Calu3 (cell line): ENCODE measurements around the gene SERPINA10. TPM values are rescaled to one million over a fixed set of nuclear protein-coding genes. Genes with fewer than 3 reads are reported as not detected.

Experiments
- BruUV-seq: library from RNA; stranded (reverse); fragments of 400-500 nt; replicated peaks from 2 replicates; lab custom pipeline; 2021; lab: Mats Ljungman, UMichigan
- CTCF ChIA-PET: fragments of 300-600 bp; sonication (Branson Sonifier 250); formaldehyde crosslinking; loops from one replicate; lab custom pipeline; 2022; ENCODE audit warnings: antibody characterized with exemption; lab: Charles Lee
- DNase-seq: peaks from one replicate; pipeline ENCODE4 v3.0.0; 2022
- H3K27ac Mint-ChIP-seq: one replicate; pipeline ENCODE4 v1.8.0; 2022; ENCODE audit warnings: mixed read lengths; ENCODE audit not compliant: unreplicated experiment
- H3K27me3 Mint-ChIP-seq: one replicate; pipeline ENCODE4 v1.8.0; 2022; ENCODE audit warnings: mixed read lengths; ENCODE audit not compliant: unreplicated experiment
- H3K36me3 Mint-ChIP-seq: one replicate; pipeline ENCODE4 v1.8.0; 2022; ENCODE audit warnings: mild to moderate bottlenecking, moderate library complexity, mixed read lengths; ENCODE audit not compliant: insufficient read depth, unreplicated experiment
- H3K4me1 Mint-ChIP-seq: one replicate; pipeline ENCODE4 v1.8.0; 2022; ENCODE audit warnings: mild to moderate bottlenecking, low read depth, mixed read lengths; ENCODE audit not compliant: unreplicated experiment
- H3K4me3 Mint-ChIP-seq: one replicate; pipeline ENCODE4 v1.8.0; 2022; ENCODE audit warnings: mild to moderate bottlenecking, low read depth, moderate library complexity, mixed read lengths; ENCODE audit not compliant: unreplicated experiment
- H3K9me3 Mint-ChIP-seq: one replicate; pipeline ENCODE4 v1.8.0; 2022; ENCODE audit warnings: low read depth, mixed read lengths; ENCODE audit not compliant: unreplicated experiment
- intact Hi-C: fragments of 100-400 bp; cut with micrococcal nuclease; formaldehyde crosslinking; loops from one replicate; pipeline ENCODE4 v1.10.0; 2022; ENCODE audit not compliant: unreplicated experiment
- total RNA-seq: library from RNA; stranded (reverse); gene quantifications from 2 replicates; pipeline ENCODE4 v1.2.3, GENCODE V29; 2022
- TF ChIP-seq, protein P1 (sequence below): fragments of 200-600 bp; IDR thresholded peaks from one replicate; pipeline ENCODE4 v1.8.0; 2022; ENCODE audit warnings: antibody characterized with exemption; ENCODE audit not compliant: unreplicated experiment

SERPINA10 gene
- total RNA-seq, 1 experiment from 2014 or later = not detected

DNA sequence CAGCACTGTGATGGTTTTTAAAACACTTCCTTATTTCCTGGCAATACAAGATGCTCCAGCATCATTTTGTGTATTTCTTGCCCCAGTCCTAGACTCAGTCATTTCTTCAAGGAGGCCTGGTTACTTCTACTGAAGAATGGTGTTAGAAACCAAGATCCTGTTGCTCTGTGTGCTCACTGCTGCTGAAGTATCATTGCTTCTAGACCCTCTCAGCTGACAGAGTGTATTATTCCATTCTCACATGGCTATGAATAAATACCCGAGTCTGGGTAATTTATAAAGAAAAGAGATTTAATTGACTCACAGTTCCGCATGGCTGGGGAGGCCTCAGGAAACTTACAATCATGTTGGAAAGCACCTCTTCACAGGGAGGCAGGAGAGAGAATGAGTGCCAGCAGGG, 45.0 kb upstream of the SERPINA10 start:
- no peak overlapping the region for H3K4me3 Mint-ChIP-seq
- H3K36me3 Mint-ChIP-seq = peaks cover 17% of the 10 kb centered on the region
- H3K27ac Mint-ChIP-seq = no peak overlapping the region
- no TSS peak for BruUV-seq
- TF ChIP-seq, protein P1, sequence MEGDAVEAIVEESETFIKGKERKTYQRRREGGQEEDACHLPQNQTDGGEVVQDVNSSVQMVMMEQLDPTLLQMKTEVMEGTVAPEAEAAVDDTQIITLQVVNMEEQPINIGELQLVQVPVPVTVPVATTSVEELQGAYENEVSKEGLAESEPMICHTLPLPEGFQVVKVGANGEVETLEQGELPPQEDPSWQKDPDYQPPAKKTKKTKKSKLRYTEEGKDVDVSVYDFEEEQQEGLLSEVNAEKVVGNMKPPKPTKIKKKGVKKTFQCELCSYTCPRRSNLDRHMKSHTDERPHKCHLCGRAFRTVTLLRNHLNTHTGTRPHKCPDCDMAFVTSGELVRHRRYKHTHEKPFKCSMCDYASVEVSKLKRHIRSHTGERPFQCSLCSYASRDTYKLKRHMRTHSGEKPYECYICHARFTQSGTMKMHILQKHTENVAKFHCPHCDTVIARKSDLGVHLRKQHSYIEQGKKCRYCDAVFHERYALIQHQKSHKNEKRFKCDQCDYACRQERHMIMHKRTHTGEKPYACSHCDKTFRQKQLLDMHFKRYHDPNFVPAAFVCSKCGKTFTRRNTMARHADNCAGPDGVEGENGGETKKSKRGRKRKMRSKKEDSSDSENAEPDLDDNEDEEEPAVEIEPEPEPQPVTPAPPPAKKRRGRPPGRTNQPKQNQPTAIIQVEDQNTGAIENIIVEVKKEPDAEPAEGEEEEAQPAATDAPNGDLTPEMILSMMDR = no peak
- no peak for DNase-seq
- no peaks in the 10 kb centered on the region for H3K27me3 Mint-ChIP-seq
- CTCF ChIA-PET = no interaction called here
- peaks cover 29% of the 10 kb centered on the region for H3K4me1 Mint-ChIP-seq
- intact Hi-C loops = no loop called here
- H3K9me3 Mint-ChIP-seq = peaks cover 7% of the 10 kb centered on the region

DNA sequence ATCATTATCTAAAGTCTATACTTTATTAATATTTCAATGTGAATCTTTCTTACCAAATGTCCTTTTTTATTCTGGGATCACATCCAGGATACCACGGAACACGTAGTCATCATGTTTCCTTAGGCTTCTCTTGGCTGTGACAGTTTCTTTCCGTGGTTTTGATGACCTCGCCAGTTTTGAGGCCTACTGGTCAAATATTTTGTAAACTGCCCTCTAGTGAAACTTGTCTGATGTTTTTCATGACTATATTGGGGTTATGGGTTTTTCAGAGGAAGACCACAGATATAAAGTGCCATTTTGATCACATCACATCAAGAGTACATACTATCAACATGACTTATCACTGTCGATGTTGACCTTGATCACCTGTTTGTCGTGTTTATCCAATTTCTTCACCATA, 44.2 kb upstream of the SERPINA10 start:
- Mint-ChIP-seq H3K27ac (no peak overlapping the region), H3K9me3 (peaks cover 7% of the 10 kb centered on the region), H3K4me1 (peaks cover 23% of the 10 kb centered on the region), H3K27me3 (no peaks in the 10 kb centered on the region), H3K4me3 (no peak overlapping the region), H3K36me3 (peaks cover 13% of the 10 kb centered on the region)
- DNase-seq = no peak
- BruUV-seq = no TSS peak
- intact Hi-C loops = no loop called here
- TF ChIP-seq, protein P1 = no peak
- CTCF ChIA-PET = no interaction called here

DNA sequence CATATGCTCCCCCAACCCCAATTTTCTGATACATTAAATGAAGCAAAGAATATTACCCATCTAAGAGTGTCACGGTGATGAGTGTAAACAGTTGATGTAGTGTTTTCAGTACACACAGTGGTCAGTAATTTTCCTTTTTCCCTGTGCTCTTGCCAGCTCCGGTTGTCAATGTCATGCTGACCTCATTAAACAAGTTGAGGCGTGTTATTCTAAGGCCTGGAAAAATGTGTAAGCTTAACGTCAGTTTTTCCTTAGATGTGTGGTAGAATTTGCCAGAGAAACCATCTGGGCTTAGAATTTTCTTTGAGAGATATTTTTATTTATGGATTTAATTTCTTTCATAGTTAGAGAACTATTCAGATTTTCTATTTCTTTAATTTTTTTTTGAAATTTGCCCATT, 41.8 kb upstream of the SERPINA10 start:
- H3K27ac Mint-ChIP-seq = no peak overlapping the region
- DNase-seq = no peak
- H3K36me3 Mint-ChIP-seq = peaks cover 6% of the 10 kb centered on the region
- TF ChIP-seq, protein P1 = no peak
- intact Hi-C loops = no loop called here
- no TSS peak for BruUV-seq
- no peaks in the 10 kb centered on the region for H3K4me1 Mint-ChIP-seq
- CTCF ChIA-PET = no interaction called here
- H3K27me3 Mint-ChIP-seq = no peaks in the 10 kb centered on the region
- H3K4me3 Mint-ChIP-seq = no peak overlapping the region
- H3K9me3 Mint-ChIP-seq = peaks cover 3% of the 10 kb centered on the region

DNA sequence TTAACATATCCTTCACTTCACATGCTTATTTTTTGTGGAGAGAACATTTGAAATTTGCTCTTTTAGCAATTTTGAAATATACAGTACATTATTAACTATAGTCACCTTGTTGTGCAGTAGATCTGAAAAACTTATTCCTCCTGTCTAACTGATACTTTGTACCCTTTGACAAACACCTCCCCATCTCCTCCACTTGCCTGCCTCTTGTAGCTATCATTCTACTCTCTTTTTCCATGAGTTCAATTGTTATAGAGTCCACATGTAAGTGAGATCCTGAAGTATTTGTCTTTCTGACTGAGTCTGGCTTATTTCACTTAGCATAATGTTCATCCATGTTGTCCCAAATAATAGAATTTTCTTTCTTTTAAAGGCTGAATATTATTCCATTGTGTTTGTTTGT, 39.5 kb upstream of the SERPINA10 start:
- no peak overlapping the region for H3K4me3 Mint-ChIP-seq
- BruUV-seq = no TSS peak
- CTCF ChIA-PET = no interaction called here
- no peaks in the 10 kb centered on the region for H3K27me3 Mint-ChIP-seq
- TF ChIP-seq, protein P1 = no peak
- intact Hi-C loops = no loop called here
- DNase-seq = no peak
- H3K36me3 Mint-ChIP-seq = no peaks in the 10 kb centered on the region
- no peak overlapping the region for H3K27ac Mint-ChIP-seq
- H3K4me1 Mint-ChIP-seq = no peaks in the 10 kb centered on the region
- H3K9me3 Mint-ChIP-seq = no peaks in the 10 kb centered on the region
